K562 (cell line): ENCODE measurements around the gene BMI1. TPM values are rescaled to one million over a fixed set of nuclear protein-coding genes. Genes with fewer than 3 reads are reported as not detected.

Experiments used
- ARHGAP35 ChIP-seq: fragments of 450-650 bp; IDR thresholded peaks from 2 replicates; pipeline ENCODE4 v1.6.1; 2018; ENCODE audit not compliant: partially characterized antibody
- ARID4B ChIP-seq: sonication (generic); formaldehyde crosslinking; IDR thresholded peaks from 2 replicates; pipeline ENCODE4 v1.8.0; 2022; ENCODE audit warnings: mild to moderate bottlenecking, missing genetic modification reagents
- CTBP1 ChIP-seq: fragments of 450-650 bp; IDR thresholded peaks from 2 replicates; pipeline ENCODE4 v1.6.1; 2016; ENCODE audit warnings: borderline replicate concordance
- CTCF ChIP-seq, 3 experiments: IDR thresholded peaks in 2 of 3; conservative IDR thresholded peaks in 1 of 3; 2 replicates each; pipeline ENCODE4 v1.5.1; 2011 to 2012; ENCODE audit warnings: low read length in 3 of 3, mild to moderate bottlenecking in 3 of 3, control low read depth in 2 of 3, improper control_type of control experiment in 1 of 3, inconsistent platforms in 1 of 3, low read depth in 1 of 3, mixed read lengths in 1 of 3, moderate library complexity in 1 of 3; ENCODE audit not compliant: insufficient read depth in 2 of 3
- ELF4 ChIP-seq: fragments of 450-650 bp; formaldehyde crosslinking; IDR thresholded peaks from 2 replicates; pipeline ENCODE4 v1.4.0; 2022; ENCODE audit warnings: missing genetic modification characterization
- EZH2 ChIP-seq: IDR thresholded peaks from 2 replicates; pipeline ENCODE4 v1.6.1; 2012; ENCODE audit warnings: low read depth, mild to moderate bottlenecking, inconsistent platforms, low read length, borderline replicate concordance
- HDAC2 ChIP-seq: fragments of 450-650 bp; IDR thresholded peaks from 2 replicates; pipeline ENCODE4 v1.6.1; 2016; ENCODE audit warnings: mild to moderate bottlenecking
- HDAC6 ChIP-seq: IDR thresholded peaks from 2 replicates; pipeline ENCODE4 v1.6.1; 2012; ENCODE audit warnings: low read depth, mild to moderate bottlenecking, control low read depth, inconsistent platforms, low read length, moderate library complexity
- NR2C2 ChIP-seq, 2 experiments: fragments of 200-800 bp in 1 of 2; sonication (Bioruptor generic) in 1 of 2; sonication (generic) in 1 of 2; formaldehyde crosslinking in 1 of 2; IDR thresholded peaks; 2 replicates each; pipeline versions ENCODE4 v1.6.1 to v1.8.0; 2016 to 2022; ENCODE audit warnings: mild to moderate bottlenecking in 1 of 2, missing compliant biosample characterization in 1 of 2, missing genetic modification characterization in 1 of 2, missing genetic modification reagents in 1 of 2
- PTRF ChIP-seq: fragments of 450-650 bp; IDR thresholded peaks from 2 replicates; pipeline ENCODE4 v1.6.1; 2016; ENCODE audit warnings: mild to moderate bottlenecking, missing genetic modification characterization, missing compliant biosample characterization
- SP2 ChIP-seq: IDR thresholded peaks from 2 replicates; pipeline ENCODE4 v1.6.1; 2011; ENCODE audit warnings: mild to moderate bottlenecking, low read depth, low read length, moderate library complexity; ENCODE audit not compliant: poor library complexity, severe bottlenecking; ENCODE audit errors: extremely low read depth
- ZC3H11A ChIP-seq: IDR thresholded peaks from 2 replicates; pipeline ENCODE4 v1.6.1; 2012; ENCODE audit warnings: low read depth, low read length, improper control_type of control experiment
- ZHX1 ChIP-seq: fragments of 150-350 bp; conservative IDR thresholded peaks from 2 replicates; pipeline ENCODE4 v1.6.1; 2014; ENCODE audit warnings: low read length
- ZNF740 ChIP-seq, 3 experiments: fragments of 200-800 bp in 1 of 3; sonication (Bioruptor generic) in 1 of 3; sonication (generic) in 1 of 3; formaldehyde crosslinking in 1 of 3; IDR thresholded peaks; 2 replicates each; pipeline versions ENCODE4 v1.6.1 to v1.8.0; 2016 to 2022; ENCODE audit warnings: mild to moderate bottlenecking in 2 of 3, missing compliant biosample characterization in 2 of 3, missing genetic modification characterization in 2 of 3, missing genetic modification reagents in 1 of 3
- polyA plus RNA-seq, 8 experiments: library from polyadenylated mRNA; depleted of rRNA in 4 of 8; stranded (reverse) in 5 of 8; unstranded in 3 of 8; fragments of >200 nt; fragmentation: Nextera tagmentation in 2 of 8; fragmentation: Illumina TruSeq in 1 of 8; extraction: Ambion mirVana in 2 of 8; extraction: Trizol in 1 of 8; gene quantifications; 2 replicates each; pipeline versions ENCODE4 v1.2.1 to v1.2.3, GENCODE V29; 2011 to 2014; ENCODE audit warnings: inconsistent platforms in 1 of 8, missing spikeins in 1 of 8
- total RNA-seq, 7 experiments: library from RNA; depleted of rRNA in 6 of 7; stranded (reverse); fragments of >200 nt in 6 of 7; fragmentation: Illumina TruSeq in 2 of 7; extraction: Trizol in 2 of 7; gene quantifications; 2 replicates each; pipeline versions ENCODE4 v1.2.1 to v1.2.3, GENCODE V29; 2011 to 2021; ENCODE audit warnings: low replicate concordance in 1 of 7

BMI1 gene
- total and polyA plus RNA-seq, 9 of the 15 experiments (the other 6 are each of a cell fraction or from before 2014, with no cell fraction given): 21.4 to 103 (median 70.8) TPM

GRCh38 chr10:22321156-22321923, 441 bp downstream of the BMI1 start (continued):
- TF ChIP-seq SP2 (no peak), ZNF740 (CRISPR knock-in tag; IDR thresholded peaks at IDR 0.05) (peak; percentile 45; the same call in 1 of the 2 replicates), ZNF740 (tag; IDR thresholded peaks at IDR 0.05) (peak in 1 of 2 experiments; percentile 75; a peak in 2 of 4 replicates), PTRF (tag) (no peak), CTCF (IDR thresholded peaks at IDR 0.05 in 2 of 3, conservative IDR thresholded peaks at IDR 0.05 in 1 of 3; ENCODE audit: insufficient read depth in 2 of 3, low read depth in 1 of 3, low read length in 3 of 3) (no peak), NR2C2 (CRISPR knock-in tag; IDR thresholded peaks at IDR 0.05) (no peak), NR2C2 (tag; IDR thresholded peaks at IDR 0.05) (0 out of 2 replicates have a peak, but pooled peaks have one; percentile 5), ELF4 (CRISPR knock-in tag) (0 out of 2 replicates have a peak, but pooled peaks have one; percentile 61), ZC3H11A (no peak), HDAC2 (no peak), ARHGAP35 (no peak), HDAC6 (no peak), CTBP1 (peak; percentile 78), ARID4B (CRISPR knock-in tag) (0 out of 2 replicates have a peak, but pooled peaks have one; percentile 63), ZHX1 (no peak), EZH2 (no peak)
